C4-2B (cell line): Measurements from ENCODE around the gene DZIP1L.
"Not testable (repeated sequence)": the region's sequence is repeated elsewhere in the genome, so short reads cannot be mapped to it uniquely, and the experiment has no call there.

Experiments
- H3K27ac ChIP-seq: fragments of 450-650 bp; 2 replicates; pipeline ENCODE4 v1.5.1; 2017
- ZFX ChIP-seq: fragments of 450-650 bp; IDR thresholded peaks from 2 replicates; pipeline ENCODE4 v1.6.1; 2017
- TF ChIP-seq, protein P1 (sequence below): fragments of 450-650 bp; conservative IDR thresholded peaks from 2 replicates; pipeline ENCODE4 v1.5.1; 2017; ENCODE audit warnings: mild to moderate bottlenecking

Gene DZIP1L

GRCh38 chr3:138092023-138092422 lies 23.4 kb downstream of the DZIP1L start:
- H3K27ac ChIP-seq = no peak overlapping the region
- no peak for TF ChIP-seq ZFX
- TF ChIP-seq, protein P1, sequence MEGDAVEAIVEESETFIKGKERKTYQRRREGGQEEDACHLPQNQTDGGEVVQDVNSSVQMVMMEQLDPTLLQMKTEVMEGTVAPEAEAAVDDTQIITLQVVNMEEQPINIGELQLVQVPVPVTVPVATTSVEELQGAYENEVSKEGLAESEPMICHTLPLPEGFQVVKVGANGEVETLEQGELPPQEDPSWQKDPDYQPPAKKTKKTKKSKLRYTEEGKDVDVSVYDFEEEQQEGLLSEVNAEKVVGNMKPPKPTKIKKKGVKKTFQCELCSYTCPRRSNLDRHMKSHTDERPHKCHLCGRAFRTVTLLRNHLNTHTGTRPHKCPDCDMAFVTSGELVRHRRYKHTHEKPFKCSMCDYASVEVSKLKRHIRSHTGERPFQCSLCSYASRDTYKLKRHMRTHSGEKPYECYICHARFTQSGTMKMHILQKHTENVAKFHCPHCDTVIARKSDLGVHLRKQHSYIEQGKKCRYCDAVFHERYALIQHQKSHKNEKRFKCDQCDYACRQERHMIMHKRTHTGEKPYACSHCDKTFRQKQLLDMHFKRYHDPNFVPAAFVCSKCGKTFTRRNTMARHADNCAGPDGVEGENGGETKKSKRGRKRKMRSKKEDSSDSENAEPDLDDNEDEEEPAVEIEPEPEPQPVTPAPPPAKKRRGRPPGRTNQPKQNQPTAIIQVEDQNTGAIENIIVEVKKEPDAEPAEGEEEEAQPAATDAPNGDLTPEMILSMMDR = no peak

DNA sequence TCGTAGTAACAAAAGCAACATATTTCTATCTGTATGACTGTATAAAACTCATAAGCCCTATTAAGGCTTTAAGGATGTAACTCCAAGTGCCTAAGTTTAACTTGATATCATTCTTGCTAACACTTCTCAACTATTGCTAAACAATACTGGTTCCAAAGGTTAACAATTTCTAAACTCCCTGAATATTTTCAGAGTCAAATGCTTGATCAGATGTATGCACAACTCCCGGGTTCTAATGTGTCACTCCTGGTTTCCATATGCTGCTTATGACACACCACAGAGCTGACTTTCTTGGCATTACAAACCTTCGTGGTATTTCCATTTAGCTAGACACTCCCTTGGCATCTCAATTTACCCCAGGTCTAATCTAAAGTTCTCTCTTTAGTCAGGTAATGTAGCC lies 26.3 kb downstream of the DZIP1L start:
- no peak for TF ChIP-seq ZFX
- TF ChIP-seq, protein P1 = no peak
- no peak overlapping the region for H3K27ac ChIP-seq

DNA sequence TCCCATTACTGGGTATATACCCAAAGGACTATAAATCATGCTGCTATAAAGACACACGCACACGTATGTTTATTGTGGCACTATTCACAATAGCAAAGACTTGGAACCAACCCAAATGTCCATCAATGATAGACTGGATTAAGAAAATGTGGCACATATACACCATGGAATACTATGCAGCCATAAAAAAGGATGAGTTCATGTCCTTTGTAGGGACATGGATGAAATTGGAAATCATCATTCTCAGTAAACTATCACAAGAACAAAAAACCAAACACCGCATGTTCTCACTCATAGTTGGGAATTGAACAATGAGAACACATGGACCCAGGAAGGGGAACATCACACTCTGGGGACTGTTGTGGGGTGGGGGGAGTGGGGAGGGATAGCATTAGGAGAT lies 29.7 kb downstream of the DZIP1L start:
- H3K27ac ChIP-seq = not testable (repeated sequence)

GRCh38 chr3:138084196-138084595 lies 31.2 kb downstream of the DZIP1L start:
- no peak overlapping the region for H3K27ac ChIP-seq
- TF ChIP-seq, protein P1 = no peak
- no peak for TF ChIP-seq ZFX

DNA sequence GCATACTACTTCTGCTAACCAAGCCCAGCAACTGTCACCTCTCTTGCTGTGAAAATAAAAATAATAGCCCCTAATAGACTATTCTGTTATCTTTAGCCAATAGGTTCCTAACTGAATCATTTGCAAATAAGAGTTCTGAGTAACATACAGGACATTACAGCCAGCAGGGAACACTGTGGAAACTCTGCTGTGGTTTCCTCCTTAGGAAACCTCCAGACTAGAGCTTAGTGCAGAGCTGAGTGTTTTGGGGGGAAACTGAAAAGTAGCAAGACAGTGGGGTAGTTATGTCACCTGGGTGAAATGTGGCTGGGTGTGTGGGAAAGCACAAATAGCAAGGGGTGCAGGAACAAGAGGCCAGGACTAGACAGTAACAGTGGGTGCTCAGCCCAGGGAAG lies 32.4 kb downstream of the DZIP1L start:
- TF ChIP-seq ZFX = no peak
- TF ChIP-seq, protein P1 = no peak
- H3K27ac ChIP-seq = no peak overlapping the region

- TF ChIP-seq, protein P1 = no peak
- TF ChIP-seq ZFX = no peak
- H3K27ac ChIP-seq = no peak overlapping the region; the same call in 1 of the 2 replicates
Observed at GRCh38 chr3:138082085-138082991, 33.1 kb downstream of the DZIP1L start.

DNA sequence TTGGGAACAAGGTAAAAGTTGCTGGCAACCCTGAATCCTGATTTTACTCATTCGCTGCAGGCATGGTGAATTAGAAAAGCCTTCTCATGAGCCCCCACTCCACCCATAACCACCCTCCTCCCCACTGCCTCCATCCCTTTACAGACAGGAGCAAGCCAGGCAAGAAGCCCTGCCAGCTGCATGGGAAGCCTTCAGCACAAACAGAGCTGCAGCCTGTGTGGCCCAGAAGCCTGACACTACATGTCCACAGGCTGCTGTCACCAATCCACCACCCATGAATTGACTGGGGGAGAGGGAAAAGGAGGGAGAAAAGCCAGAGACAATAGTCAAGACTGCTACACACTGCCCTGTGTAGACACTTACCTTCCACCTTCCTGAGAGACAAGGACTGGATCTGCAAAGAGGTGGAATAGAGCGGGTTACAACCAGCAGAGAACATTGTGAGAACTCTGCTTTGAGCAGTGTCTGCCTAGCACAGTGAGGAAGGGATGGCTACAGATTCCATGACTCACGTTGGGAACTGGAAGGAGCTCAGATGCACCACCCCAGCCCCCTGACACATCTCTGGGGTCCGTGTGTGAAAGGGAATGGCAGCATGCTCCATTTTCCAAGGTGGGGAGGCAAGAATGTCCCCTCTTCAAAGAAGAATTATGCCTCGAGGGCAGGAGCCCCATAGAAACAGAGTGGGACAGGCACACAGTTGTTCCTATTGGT lies 33.9 kb downstream of the DZIP1L start:
- no peak overlapping the region for H3K27ac ChIP-seq
- TF ChIP-seq, protein P1 = no peak
- no peak for TF ChIP-seq ZFX
